ENCODE data around the gene OGFOD3.
A peak's percentile ranks its signal among the peaks of the same experiment; 100 is the strongest.

The OGFOD3 gene

DNA sequence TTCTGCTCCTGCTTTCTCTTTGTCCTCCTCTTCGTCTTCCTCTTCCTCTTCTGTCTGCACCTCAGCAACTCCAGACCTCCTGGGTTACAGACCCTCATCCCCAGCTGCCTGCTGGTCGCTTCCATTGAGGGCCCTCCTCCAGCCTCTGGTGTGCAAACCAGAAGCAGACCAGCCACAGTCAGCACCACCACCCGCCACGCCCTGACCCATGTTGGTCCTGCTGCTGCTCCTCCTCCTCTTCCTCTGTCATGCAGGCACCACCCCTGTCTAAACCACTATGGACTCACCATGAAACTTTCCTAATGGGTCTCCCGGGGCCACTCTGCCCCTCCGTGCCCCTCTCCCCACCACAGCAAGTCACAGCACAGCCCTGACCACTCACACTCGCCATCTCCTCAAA, 11.4 kb upstream of the OGFOD3 start:
- H3K36me3 Mint-ChIP-seq (ENCODE audit: low read depth): peaks cover 19% of the 10 kb centered on the region
- no peaks in the 10 kb centered on the region for H3K9me3 Mint-ChIP-seq
- TF ChIP-seq, protein P1, sequence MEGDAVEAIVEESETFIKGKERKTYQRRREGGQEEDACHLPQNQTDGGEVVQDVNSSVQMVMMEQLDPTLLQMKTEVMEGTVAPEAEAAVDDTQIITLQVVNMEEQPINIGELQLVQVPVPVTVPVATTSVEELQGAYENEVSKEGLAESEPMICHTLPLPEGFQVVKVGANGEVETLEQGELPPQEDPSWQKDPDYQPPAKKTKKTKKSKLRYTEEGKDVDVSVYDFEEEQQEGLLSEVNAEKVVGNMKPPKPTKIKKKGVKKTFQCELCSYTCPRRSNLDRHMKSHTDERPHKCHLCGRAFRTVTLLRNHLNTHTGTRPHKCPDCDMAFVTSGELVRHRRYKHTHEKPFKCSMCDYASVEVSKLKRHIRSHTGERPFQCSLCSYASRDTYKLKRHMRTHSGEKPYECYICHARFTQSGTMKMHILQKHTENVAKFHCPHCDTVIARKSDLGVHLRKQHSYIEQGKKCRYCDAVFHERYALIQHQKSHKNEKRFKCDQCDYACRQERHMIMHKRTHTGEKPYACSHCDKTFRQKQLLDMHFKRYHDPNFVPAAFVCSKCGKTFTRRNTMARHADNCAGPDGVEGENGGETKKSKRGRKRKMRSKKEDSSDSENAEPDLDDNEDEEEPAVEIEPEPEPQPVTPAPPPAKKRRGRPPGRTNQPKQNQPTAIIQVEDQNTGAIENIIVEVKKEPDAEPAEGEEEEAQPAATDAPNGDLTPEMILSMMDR (IDR thresholded peaks at IDR 0.05): no peak
- peak overlapping the region; percentile 36 for H3K27ac Mint-ChIP-seq
- no peaks in the 10 kb centered on the region for H3K27me3 Mint-ChIP-seq (ENCODE audit: low read depth, poor library complexity)
- peaks cover 5% of the 10 kb centered on the region for H3K4me1 Mint-ChIP-seq
- no peak for DNase-seq
- H3K4me3 Mint-ChIP-seq: no peak overlapping the region

DNA sequence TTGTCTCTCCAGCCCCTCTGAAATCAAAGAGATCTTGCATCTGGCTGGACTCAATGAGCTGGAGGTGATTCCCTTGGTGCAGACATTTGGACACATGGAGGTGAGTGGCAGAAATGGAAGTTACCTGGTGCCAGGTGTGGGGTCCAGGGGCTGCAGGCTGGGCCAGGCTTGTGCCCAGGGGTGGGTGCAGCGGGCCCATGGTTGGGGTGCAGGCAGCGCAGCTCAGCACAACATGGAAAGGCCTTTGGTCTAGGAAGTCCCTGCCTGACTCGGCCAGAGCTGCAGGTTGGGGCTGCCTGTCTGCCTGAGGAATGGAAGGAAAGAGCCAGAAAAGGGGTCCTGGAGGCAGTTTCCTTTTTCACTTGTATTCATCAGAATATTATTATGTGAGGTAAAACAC, 10.2 kb upstream of the OGFOD3 start:
- Mint-ChIP-seq H3K27me3 (ENCODE audit: low read depth, poor library complexity) (no peaks in the 10 kb centered on the region), H3K27ac (no peak overlapping the region), H3K9me3 (no peaks in the 10 kb centered on the region), H3K4me1 (peaks cover 5% of the 10 kb centered on the region), H3K36me3 (ENCODE audit: low read depth) (peaks cover 26% of the 10 kb centered on the region), H3K4me3 (no peak overlapping the region)
- TF ChIP-seq, protein P1 (IDR thresholded peaks at IDR 0.05): no peak
- no peak for DNase-seq

DNA sequence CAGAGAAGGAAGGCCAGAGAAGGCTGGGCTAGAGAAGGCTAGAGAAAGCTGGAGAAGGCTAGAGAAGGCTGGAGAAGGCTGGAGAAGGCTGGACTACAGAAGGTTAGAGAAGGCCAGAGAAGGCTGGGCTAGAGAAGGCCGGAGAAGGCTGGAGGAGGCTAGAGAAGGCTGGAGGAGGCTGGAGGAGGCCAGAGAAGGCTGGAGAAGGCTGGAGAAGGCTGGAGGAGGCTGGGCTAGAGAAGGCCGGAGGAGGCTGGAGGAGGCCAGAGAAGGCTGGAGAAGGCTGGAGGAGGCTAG, 6.4 kb upstream of the OGFOD3 start:
- Mint-ChIP-seq H3K27ac (no peak overlapping the region), H3K36me3 (ENCODE audit: low read depth) (peaks cover 53% of the 10 kb centered on the region), H3K4me3 (no peak overlapping the region), H3K9me3 (peaks cover 32% of the 10 kb centered on the region), H3K4me1 (peaks cover under 1% of the 10 kb centered on the region), H3K27me3 (ENCODE audit: low read depth, poor library complexity) (peaks cover 3% of the 10 kb centered on the region)
- DNase-seq: no peak
- TF ChIP-seq, protein P1 (IDR thresholded peaks at IDR 0.05): no peak

DNA sequence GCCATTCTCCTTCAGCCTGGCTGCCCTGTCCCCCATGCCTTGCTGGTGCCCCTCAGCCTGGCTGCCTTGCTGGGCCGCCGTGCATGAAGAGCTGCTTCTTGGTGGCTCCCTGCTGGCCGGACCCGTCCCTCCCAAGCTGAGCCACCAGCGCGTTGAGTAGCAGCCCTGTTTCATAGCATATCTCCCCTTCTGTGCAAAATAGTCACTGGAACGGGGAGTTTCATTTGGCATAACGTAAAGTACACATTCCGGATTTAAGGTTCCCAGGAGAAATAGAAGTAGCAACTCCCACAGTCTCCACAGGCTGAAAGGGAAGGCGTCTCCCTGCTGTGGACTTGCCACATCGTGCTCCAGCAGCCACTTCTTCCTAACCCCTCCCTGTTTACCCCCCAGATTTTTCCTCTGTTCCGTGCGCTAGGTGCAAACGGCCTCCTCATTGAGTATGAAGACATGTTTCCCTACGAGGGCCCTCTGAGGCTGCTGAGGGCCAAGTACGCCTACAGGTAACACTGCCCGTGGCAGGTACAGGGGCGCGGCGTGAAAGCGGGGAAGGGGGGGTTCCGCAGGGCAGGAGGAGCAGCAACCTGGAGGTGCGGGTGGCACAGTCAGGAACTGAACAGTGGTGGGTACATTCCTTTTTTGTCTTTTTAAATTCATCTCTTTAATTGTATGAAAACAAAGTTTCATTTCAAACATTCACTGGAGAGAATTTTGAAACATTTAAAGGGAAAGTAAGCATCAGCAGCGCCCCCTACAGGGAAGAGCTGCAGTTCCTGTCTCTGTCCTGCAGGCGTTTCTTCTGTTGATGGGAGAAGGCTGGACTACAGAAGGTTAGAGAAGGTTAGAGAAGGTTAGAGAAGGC, 5.8 kb upstream of the OGFOD3 start:
- peak; percentile 42 for DNase-seq
- TF ChIP-seq, protein P1 (IDR thresholded peaks at IDR 0.05): peak; percentile 48
- peaks cover 1% of the 10 kb centered on the region for H3K4me1 Mint-ChIP-seq
- no peak overlapping the region for H3K4me3 Mint-ChIP-seq
- H3K36me3 Mint-ChIP-seq (ENCODE audit: low read depth): peaks cover 53% of the 10 kb centered on the region
- peaks cover 34% of the 10 kb centered on the region for H3K9me3 Mint-ChIP-seq
- H3K27ac Mint-ChIP-seq: no peak overlapping the region
- H3K27me3 Mint-ChIP-seq (ENCODE audit: low read depth, poor library complexity): peaks cover 3% of the 10 kb centered on the region

DNA sequence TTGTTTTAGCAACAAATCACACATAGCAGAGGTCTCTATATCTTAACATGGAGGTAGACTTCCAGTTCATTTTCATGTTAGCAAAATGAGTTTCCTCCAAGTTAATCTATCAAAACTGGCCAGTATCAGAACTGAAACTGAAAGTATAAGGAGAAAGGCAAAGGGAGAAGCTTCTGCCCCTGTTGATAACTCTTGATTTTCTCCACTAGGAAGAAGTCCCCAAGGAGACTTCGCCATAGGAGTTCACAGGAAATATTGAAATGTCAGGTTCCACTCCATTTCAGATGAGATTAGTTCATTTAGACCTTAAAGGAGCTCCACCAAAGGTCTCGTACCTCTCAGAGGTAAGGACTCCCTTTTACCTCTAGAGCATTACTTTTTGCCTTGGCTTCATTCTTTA, 1.2 kb upstream of the OGFOD3 start:
- TF ChIP-seq, protein P1 (IDR thresholded peaks at IDR 0.05): no peak
- H3K9me3 Mint-ChIP-seq: peaks cover 34% of the 10 kb centered on the region
- no peak overlapping the region for H3K27ac Mint-ChIP-seq
- H3K36me3 Mint-ChIP-seq (ENCODE audit: low read depth): peaks cover 48% of the 10 kb centered on the region
- H3K4me1 Mint-ChIP-seq: peaks cover 17% of the 10 kb centered on the region
- peaks cover 7% of the 10 kb centered on the region for H3K27me3 Mint-ChIP-seq (ENCODE audit: low read depth, poor library complexity)
- DNase-seq: no peak
- peak overlapping the region; percentile 84 for H3K4me3 Mint-ChIP-seq

DNA sequence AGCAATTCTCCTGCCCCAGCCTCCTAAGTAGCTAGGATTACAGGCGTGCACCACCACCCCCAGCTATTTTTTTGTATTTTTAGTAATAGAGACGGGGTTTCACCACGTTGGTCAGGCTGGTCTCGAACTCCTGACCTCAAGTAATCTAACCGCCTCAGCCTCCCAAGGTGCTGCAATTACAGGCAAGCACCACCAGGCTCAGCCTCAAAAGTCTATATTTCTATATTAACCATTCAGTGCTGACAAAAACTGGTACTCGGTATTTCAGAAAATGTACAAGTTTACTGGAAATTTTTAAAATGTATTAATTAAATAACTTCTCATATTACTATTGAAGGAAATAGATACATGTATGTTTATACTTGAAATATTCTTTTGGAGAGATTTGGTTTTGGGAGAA, 1.6 kb downstream of the OGFOD3 start:
- Mint-ChIP-seq H3K4me1 (peaks cover 21% of the 10 kb centered on the region), H3K27ac (no peak overlapping the region), H3K27me3 (ENCODE audit: low read depth, poor library complexity) (peaks cover 7% of the 10 kb centered on the region), H3K36me3 (ENCODE audit: low read depth) (peaks cover 34% of the 10 kb centered on the region), H3K9me3 (peaks cover 19% of the 10 kb centered on the region), H3K4me3 (no peak overlapping the region)
- no peak for DNase-seq
- TF ChIP-seq, protein P1 (IDR thresholded peaks at IDR 0.05): no peak
